ENCODE results near the gene RASGRP4. TPM values are rescaled to one million over a fixed set of nuclear protein-coding genes. Genes with fewer than 3 reads are reported as not detected.

Gene RASGRP4
- total and polyA plus RNA-seq, 10 of the 15 experiments (the other 5 are each of a cell fraction or from before 2014, with no cell fraction given): 0.24 to 7.4 (median 3.3) TPM

DNA sequence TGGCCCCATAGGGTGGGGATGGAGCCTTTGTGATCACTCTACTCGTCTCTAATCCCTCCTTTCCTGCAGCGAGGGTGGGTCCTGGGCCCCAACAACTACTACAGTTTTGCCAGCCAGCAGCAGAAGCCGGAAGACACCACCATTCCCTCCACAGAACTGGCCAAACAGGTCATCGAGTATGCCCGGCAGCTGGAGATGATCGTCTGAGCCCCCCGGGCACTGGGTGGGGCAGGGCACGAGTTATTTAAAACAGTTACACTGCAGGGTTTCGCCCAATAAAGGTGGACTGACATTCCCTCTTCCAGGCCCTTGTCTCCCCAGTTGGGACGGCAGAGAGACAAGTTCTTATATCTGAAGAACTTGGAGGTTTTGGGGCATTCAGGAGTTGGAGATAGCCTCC is 42.8 kb downstream of the RASGRP4 start (continued):
- TF ChIP-seq, protein P1, sequence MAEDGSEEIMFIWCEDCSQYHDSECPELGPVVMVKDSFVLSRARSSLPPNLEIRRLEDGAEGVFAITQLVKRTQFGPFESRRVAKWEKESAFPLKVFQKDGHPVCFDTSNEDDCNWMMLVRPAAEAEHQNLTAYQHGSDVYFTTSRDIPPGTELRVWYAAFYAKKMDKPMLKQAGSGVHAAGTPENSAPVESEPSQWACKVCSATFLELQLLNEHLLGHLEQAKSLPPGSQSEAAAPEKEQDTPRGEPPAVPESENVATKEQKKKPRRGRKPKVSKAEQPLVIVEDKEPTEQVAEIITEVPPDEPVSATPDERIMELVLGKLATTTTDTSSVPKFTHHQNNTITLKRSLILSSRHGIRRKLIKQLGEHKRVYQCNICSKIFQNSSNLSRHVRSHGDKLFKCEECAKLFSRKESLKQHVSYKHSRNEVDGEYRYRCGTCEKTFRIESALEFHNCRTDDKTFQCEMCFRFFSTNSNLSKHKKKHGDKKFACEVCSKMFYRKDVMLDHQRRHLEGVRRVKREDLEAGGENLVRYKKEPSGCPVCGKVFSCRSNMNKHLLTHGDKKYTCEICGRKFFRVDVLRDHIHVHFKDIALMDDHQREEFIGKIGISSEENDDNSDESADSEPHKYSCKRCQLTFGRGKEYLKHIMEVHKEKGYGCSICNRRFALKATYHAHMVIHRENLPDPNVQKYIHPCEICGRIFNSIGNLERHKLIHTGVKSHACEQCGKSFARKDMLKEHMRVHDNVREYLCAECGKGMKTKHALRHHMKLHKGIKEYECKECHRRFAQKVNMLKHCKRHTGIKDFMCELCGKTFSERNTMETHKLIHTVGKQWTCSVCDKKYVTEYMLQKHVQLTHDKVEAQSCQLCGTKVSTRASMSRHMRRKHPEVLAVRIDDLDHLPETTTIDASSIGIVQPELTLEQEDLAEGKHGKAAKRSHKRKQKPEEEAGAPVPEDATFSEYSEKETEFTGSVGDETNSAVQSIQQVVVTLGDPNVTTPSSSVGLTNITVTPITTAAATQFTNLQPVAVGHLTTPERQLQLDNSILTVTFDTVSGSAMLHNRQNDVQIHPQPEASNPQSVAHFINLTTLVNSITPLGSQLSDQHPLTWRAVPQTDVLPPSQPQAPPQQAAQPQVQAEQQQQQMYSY (CRISPR knock-in tag; IDR thresholded peaks at IDR 0.05): no peak
- TF ChIP-seq KLF5 (IDR thresholded peaks at IDR 0.05; ENCODE audit: partially characterized antibody): no peak
- no peak for TF ChIP-seq PML (IDR thresholded peaks at IDR 0.05; ENCODE audit: low read length)
- TF ChIP-seq TCF12 (IDR thresholded peaks at IDR 0.05; ENCODE audit: low read depth, low read length): no peak
- TF ChIP-seq, protein P2, sequence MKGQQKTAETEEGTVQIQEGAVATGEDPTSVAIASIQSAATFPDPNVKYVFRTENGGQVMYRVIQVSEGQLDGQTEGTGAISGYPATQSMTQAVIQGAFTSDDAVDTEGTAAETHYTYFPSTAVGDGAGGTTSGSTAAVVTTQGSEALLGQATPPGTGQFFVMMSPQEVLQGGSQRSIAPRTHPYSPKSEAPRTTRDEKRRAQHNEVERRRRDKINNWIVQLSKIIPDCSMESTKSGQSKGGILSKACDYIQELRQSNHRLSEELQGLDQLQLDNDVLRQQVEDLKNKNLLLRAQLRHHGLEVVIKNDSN (IDR thresholded peaks at IDR 0.05; ENCODE audit: borderline replicate concordance, extremely low read length, insufficient read depth, low read depth, low read length): no peak
- TF ChIP-seq, protein P3, sequence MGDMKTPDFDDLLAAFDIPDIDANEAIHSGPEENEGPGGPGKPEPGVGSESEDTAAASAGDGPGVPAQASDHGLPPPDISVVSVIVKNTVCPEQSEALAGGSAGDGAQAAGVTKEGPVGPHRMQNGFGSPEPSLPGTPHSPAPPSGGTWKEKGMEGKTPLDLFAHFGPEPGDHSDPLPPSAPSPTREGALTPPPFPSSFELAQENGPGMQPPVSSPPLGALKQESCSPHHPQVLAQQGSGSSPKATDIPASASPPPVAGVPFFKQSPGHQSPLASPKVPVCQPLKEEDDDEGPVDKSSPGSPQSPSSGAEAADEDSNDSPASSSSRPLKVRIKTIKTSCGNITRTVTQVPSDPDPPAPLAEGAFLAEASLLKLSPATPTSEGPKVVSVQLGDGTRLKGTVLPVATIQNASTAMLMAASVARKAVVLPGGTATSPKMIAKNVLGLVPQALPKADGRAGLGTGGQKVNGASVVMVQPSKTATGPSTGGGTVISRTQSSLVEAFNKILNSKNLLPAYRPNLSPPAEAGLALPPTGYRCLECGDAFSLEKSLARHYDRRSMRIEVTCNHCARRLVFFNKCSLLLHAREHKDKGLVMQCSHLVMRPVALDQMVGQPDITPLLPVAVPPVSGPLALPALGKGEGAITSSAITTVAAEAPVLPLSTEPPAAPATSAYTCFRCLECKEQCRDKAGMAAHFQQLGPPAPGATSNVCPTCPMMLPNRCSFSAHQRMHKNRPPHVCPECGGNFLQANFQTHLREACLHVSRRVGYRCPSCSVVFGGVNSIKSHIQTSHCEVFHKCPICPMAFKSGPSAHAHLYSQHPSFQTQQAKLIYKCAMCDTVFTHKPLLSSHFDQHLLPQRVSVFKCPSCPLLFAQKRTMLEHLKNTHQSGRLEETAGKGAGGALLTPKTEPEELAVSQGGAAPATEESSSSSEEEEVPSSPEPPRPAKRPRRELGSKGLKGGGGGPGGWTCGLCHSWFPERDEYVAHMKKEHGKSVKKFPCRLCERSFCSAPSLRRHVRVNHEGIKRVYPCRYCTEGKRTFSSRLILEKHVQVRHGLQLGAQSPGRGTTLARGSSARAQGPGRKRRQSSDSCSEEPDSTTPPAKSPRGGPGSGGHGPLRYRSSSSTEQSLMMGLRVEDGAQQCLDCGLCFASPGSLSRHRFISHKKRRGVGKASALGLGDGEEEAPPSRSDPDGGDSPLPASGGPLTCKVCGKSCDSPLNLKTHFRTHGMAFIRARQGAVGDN (IDR thresholded peaks at IDR 0.05): no peak
- TF ChIP-seq NFIC (IDR thresholded peaks at IDR 0.05; ENCODE audit: low read depth, low read length): no peak
- TF ChIP-seq, protein P4, sequence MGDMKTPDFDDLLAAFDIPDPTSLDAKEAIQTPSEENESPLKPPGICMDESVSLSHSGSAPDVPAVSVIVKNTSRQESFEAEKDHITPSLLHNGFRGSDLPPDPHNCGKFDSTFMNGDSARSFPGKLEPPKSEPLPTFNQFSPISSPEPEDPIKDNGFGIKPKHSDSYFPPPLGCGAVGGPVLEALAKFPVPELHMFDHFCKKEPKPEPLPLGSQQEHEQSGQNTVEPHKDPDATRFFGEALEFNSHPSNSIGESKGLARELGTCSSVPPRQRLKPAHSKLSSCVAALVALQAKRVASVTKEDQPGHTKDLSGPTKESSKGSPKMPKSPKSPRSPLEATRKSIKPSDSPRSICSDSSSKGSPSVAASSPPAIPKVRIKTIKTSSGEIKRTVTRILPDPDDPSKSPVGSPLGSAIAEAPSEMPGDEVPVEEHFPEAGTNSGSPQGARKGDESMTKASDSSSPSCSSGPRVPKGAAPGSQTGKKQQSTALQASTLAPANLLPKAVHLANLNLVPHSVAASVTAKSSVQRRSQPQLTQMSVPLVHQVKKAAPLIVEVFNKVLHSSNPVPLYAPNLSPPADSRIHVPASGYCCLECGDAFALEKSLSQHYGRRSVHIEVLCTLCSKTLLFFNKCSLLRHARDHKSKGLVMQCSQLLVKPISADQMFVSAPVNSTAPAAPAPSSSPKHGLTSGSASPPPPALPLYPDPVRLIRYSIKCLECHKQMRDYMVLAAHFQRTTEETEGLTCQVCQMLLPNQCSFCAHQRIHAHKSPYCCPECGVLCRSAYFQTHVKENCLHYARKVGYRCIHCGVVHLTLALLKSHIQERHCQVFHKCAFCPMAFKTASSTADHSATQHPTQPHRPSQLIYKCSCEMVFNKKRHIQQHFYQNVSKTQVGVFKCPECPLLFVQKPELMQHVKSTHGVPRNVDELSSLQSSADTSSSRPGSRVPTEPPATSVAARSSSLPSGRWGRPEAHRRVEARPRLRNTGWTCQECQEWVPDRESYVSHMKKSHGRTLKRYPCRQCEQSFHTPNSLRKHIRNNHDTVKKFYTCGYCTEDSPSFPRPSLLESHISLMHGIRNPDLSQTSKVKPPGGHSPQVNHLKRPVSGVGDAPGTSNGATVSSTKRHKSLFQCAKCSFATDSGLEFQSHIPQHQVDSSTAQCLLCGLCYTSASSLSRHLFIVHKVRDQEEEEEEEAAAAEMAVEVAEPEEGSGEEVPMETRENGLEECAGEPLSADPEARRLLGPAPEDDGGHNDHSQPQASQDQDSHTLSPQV (IDR thresholded peaks at IDR 0.05): no peak
- no peak for TF ChIP-seq ATF7 (IDR thresholded peaks at IDR 0.05; ENCODE audit: low read depth)

All from GM12878 (cell line).